GM21381 (cell line): ENCODE data around the gene PRUNE2.
"Not testable (repeated sequence)": the region's sequence is repeated elsewhere in the genome, so short reads cannot be mapped to it uniquely, and the experiment has no call there.

Experiments used
- ATAC-seq: cut with Tn5 transposase; IDR thresholded peaks from one replicate; pipeline ENCODE4 v1.9.1; 2021; ENCODE audit warnings: mild to moderate bottlenecking, moderate library complexity; ENCODE audit not compliant: unreplicated experiment

The PRUNE2 gene

DNA sequence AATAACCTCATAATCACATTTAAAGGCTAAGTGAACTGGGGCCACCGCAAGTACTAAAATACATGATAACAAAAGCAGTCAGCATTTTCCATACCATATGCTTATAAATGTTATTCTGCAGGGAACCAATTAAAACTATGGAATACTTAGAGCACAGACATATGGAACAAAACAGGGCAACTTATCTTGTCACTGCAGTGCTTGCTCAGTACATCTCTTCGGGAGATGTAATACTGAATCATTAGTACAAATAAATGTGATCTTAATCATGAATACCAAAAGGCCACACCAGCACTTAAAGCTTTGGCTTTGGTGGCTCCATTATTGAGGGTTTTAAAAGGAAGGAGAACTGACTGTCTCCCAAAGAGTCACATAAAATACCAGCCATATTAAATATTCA lies 32.1 kb downstream of the PRUNE2 start:
- no peak for ATAC-seq

DNA sequence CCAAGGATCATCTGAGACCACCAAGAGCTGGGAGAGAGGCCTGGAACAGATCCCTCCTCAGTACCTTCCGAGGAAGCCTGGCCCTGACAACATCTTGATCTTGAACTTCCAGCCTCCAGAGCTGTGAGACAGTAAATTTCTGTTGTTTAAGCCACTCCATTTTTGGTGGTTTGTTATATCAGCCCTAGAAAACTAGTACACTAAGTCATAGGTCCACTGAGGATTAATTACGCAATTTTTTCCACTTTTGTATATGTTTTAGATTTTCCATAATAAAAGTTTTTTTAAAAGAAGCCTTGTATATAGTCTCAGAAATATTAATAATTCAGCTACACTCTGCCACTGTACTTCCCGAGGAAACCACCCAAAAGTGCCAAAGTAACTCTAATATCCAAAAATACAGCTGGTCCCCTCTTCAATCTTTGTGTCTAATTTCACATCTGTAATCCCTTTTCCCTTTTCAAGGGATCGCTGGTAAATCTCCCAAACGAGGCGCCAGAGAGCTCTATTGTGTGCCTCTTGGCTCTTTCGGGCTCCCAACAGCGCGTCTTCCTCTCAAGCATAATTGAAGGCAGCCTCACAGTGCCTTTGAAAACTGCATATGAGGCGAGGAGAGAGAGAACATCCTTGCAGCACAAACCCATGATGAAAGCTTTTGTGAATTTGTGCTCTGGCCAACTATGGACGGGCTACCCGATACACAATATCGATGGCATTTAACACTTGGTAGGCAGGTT lies 32.7 kb downstream of the PRUNE2 start:
- ATAC-seq, result no peak

DNA sequence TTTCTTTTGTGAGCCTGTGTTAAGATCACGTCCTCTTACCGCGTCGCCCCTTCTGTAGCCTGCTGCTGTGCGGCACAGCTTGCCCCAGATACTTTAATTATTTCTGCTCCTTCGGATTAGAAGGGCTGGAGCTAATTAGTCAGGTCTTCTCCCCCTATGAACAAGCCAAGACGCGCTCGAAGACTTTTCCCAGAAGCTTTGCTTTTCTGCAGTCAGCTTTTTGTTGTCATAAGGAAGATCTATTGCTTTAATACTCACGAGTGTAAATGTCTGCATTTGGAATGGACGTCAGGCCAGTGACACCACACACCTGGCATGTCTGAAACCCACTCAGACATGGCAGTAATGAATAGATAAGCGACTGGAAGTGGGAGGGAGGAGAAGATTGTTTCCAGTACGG lies 37.0 kb downstream of the PRUNE2 start:
- no peak for ATAC-seq

DNA sequence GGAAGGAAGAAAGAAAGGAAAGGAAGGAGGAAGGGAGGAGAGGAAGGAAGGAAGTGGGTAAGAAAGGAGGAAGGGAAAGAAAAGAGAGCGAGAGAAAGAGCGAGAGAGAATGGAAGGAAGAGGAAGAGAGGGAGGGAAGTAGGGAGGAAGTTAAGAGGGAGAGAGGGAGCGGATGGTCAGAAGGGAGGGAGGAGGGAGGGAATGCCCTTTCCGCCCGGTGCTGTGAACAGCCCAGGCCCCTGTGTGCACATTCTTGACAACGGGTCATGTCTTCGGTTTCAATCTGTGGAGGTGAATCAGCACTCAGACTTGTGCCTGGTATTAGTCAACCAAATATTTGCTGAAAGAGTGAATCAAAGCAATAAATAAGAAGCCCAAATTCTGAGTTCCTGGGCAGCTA lies 39.2 kb downstream of the PRUNE2 start:
- no peak for ATAC-seq

DNA sequence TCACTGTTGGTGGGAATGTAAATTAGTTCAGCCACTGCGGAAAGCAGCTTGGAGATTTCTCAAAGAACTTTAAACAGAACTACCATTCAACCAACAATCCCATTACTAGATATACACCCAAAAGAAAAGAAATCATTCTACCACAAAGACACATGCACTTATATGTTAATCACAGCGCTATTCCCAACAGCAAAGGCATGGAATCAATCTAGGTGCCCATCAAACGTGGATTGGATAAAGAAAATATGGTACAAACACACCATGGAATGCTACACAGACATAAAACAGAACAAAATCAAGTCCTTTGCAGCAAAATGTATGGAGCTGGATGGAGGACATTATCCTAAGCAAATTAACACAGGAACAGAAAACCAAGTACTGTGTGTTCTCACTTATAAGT lies 42.1 kb downstream of the PRUNE2 start:
- no peak for ATAC-seq

DNA sequence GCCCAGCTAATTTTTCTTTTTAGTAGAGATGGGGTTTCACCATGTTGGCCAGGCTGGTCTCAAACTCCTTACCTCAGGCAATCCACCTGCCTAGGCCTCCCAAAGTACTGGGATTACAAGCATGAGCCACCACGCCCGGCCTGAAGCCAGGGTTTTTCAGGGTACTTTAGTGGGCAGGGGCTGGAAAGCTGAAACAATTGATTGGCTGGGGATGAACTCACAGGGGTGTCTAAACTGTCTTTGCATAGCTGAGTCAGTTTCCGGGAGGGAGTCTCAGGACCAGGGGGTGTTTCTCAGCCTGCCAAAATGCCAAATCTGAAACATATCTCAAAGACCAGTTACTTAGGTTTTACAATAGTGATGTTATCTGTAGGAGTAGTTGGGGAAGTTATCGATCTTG lies 46.1 kb downstream of the PRUNE2 start:
- ATAC-seq, result no peak

DNA sequence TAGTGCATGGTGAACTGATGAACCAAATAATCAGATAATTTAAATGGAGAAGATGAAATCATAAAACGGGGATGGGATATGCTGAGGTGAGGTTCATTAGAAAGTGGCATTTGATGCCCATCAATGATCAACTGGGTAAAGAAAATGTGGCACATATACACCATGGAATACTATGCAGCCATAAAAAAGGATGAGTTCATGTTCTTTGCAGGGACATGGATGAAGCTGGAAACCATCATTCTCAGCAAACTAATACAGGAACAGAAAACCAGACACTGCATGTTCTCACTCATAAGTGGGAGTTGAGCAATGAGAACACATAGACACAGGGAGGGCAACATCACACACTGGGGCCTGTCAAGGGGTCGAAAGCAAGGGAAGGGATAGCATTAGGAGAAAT lies 47.7 kb downstream of the PRUNE2 start:
- ATAC-seq, result not testable (repeated sequence)

DNA sequence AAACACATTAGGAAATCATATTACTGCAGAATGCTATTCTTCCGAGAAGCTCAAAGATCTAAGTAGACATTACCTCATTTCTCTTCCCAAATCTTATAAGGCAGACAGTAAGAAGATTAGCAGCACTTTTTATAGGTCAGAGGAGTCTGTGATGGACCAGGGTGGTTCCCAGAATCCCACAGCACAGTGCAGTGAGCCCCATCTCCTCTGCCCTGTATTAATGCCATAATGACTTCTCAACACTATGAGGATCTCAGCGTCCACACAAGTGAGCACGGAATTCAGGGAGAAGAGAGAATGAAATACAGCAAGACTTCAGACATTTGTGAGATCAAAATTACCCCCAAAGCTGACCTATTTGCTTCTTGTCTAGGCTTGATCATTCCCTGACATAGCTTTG lies 49.9 kb downstream of the PRUNE2 start:
- no peak for ATAC-seq

DNA sequence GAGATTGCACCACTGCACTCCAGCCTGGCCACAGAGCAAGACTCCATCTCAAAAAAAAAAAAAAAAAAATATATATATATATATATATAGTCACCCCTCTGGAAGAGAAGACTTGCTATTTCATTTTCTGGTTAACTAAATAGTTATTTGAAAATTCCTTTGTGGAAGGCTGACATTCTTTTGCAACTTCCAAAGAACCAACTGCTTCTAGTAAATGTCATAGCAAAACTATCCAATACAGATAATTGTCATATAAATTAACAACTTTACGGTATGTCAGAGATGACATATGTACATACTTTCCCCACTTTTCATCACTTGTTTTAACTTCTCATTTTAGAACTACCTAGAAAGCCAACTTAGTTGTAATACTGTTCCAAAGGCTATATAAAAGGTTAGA lies 50.9 kb downstream of the PRUNE2 start:
- ATAC-seq, result no peak

DNA sequence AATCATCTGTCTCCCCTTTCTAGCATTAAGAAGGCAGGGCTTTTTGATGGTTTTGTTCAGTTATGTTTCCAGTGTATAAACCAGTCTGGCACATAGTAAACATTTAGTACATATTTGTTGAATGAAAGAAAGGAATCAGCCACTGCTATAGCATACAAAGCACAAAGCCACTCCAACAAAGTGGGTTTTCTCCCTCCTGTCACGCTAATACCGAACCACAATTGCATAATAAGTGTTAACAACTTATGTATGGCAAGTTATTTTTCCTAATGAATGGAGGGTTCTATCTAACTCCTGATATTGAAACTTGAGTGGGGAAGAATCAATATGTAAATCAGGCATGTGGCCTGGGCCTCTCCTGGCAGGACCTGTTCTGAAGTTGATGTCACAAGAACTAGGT lies 53.9 kb downstream of the PRUNE2 start:
- ATAC-seq, result no peak

DNA sequence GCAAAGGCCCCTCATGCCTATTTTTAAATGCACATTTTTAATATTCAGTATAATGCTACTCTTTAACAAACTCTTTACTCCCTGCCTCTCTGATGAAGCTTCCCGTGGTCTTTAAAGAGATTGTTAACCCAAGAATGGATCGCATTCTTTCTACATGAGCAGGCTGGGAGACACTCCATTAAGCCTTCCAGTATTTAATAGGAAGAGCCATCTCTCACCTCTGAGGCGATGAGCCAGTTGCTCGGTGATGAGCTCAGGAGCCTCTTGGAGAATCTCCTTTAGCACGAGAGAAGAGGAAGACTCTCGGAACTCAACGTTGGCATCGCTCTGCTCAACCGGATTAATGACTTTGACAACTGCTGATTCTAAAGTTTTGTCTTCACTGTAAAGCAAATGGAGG lies 59.6 kb downstream of the PRUNE2 start:
- no peak for ATAC-seq

DNA sequence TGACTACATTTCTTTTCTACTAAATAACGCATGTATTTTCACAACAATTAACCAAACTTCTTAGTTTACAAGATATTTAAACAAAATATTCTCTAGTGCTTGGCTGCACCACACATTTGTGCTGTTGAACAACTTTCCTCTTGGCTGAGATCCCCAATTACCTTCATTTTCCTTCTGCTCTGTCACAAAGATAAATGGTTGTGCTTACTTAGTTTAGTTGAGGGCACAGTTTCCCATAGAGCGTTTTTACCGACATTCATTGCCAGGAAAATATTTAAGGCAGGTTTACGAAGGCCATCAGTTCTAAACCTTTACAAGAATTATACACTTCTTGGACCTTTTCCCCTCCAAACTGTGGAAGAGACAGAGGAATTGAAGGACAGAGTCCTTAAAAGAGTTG lies 60.7 kb downstream of the PRUNE2 start:
- ATAC-seq, result no peak

DNA sequence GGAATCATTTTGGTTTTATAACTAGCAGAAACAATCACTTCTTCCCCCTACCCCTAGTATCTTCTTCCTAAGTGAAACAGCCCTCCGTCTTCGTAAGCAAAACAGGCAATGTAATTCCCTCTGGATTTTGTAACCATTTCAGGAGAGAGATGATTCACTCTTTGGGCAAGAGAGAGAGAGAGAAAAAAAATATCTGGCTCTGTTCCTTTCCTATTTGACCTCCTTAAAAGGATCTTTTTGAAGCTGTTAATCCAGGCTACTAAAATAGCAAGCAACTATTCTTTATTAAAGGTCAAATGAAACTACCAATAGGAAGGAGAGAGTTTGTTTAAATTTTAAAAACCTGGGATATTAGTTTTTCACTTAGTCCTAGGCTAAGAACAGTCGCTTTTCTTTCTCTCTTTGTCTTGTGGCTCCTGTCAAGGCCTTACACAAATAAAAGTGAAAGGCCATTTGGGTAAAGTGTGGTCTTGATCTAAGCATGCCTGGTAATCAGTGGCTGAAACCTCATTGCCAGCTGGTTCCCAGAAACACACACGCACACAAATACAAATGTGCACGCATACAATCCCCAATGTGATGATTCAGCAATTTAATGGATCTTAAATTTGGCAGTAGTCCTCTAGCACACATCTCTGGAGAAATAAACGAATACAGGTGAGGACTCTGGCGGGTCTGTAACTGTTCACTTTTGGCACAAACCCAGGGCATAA lies 70.2 kb downstream of the PRUNE2 start:
- no peak for ATAC-seq

DNA sequence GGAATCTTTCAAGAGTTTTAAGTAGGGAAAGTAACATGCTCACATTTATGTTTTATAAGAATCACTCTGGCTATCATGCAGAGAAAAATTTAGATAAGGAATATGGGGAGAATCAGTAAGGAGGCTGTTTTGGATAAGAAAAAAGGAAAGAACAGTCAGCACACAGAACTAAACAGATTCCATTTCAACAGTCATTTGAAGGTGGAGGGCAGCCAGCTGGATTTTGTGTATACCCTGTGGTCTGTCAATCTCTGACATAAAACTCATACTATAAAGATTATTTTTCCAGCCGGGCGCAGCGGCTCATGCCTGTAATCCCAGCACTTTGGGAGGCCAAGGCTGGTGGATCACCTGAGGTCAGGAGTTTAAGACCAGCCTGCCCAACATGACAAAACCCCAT lies 77.5 kb downstream of the PRUNE2 start:
- no peak for ATAC-seq

DNA sequence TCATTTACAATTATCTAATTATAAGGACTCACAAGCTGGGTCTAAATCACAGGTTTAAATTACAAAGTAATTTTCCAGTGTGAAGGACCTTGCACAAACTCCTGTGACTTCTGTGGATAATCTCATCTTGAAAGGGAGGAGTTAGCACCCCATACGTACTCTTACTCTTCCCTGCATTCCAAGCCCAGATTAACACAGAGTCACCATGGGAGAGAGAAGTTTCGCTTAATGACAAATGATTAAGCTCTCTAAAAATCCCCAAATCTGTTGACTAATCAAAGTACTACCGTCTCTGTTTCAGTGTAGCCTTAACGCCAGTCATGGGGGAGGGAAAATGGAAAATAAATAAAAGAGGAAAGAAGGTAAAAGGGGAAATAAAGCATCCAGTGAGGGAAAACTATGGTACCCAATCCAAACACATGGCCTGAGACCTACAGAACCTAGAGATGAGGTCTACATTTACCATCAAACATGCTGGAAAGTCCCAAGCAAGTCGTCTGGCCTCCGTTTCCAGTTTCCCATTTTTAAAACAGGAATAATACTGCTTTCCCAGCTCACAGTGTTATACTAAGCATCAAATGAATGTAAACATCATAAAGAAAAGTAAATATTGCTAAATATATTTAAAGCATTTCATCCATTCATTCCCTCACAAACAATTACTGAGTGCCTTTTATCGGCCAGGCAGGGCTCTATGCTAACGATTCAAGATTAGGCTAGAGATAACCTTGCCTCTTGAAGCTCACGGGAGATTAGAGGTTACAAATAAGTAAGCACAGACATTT lies 78.4 kb downstream of the PRUNE2 start:
- no peak for ATAC-seq

DNA sequence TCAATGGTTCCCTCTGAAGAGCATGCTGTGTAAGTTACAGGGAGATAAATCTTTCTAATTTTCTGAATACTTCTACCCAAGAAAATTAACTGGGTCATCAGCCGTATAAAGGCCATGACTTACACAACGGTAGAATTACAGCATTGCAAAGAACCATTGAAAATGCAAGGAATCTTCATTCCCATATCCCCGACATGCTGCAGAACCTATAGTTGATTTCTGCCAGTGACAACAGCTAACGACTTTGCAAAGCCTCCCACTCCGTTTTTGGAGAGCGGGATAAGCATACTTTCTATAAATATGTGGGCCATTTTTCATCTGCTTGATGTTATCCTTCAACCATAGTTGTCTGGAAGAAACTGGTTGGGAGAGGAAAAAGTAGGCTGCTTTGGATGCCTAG lies 85.5 kb downstream of the PRUNE2 start:
- no peak for ATAC-seq

DNA sequence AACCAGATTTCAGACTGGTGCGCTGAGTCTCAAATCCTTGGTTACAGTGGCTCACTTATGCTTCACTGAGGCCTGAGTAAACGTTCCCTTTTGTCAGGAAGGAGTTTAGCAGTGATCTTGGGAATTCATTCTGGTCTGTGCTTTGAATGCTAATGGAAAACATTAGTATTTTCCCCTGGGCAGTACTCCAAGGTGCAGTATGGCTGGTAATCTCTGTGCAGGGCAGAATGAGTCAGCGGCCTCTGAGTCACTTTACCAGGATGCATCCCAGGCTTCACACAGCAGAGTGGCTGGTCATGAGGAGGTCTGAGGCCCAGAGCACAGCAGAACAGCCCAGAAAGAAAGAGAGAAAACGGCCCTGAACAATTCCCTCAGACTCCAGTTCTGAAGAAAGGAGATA lies 87.6 kb downstream of the PRUNE2 start:
- ATAC-seq, result no peak

DNA sequence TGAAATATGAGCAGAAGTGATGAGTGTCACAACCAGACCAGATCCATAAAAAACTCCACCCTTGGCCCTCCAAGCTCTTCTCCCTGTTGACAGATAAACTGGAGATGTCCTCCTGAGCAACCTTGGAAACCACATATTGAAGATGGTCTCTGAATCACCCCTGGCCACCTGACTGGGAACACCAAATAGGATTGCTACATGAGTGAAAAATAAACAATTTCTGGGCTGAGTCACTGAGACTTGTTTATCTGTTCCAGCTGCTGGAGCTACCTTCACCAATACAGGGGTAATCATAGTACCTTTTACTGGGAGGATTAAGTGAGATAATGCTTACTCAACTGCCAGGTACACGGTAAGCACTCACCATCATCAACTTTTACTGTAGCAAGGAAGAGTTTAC lies 88.4 kb downstream of the PRUNE2 start:
- ATAC-seq, result no peak

DNA sequence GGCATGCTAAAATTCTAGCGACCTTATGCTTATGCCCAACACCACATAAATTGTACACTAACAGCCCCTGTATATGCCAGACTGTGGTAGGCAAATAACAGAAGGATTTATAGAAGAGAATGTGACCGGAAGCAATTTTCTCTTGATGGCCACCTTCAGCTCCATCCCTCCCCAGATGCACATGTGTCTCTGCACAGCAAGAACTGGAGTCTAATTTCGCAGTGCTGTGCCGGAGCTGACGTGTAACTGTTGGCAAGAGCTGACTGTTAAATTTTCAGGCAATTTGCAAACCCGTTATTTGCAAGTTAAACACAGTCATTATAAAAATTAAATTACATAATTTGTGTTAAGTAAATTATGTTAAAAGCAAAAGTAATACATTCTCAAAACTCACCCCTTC lies 93.3 kb downstream of the PRUNE2 start:
- no peak for ATAC-seq

DNA sequence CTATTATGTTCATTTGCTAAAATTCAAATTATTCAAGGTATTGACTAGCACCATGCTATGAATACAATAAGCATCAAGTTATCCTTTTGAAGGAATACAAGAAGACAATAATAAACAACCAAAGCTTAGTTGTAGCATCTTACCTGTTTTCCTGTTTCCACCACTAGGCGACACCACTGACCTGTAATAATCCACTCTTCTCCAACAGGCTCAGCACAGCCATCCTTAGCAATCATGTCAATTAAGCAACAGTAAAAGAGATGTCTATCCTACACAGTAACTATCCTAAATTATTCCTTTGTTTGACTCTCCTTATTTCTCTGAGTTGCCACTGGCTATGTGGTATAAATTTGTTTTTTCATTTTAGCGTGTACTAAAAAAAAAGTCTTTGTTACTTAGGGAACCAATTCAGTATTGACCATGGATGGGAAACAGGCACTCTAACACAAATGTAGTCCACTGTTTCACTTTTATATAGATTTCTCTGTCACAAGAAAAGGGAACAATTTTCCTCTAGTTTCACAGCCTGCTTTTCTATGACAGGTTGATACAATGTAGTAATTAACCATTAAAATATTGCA lies 95.4 kb downstream of the PRUNE2 start:
- peak; percentile 66 for ATAC-seq

DNA sequence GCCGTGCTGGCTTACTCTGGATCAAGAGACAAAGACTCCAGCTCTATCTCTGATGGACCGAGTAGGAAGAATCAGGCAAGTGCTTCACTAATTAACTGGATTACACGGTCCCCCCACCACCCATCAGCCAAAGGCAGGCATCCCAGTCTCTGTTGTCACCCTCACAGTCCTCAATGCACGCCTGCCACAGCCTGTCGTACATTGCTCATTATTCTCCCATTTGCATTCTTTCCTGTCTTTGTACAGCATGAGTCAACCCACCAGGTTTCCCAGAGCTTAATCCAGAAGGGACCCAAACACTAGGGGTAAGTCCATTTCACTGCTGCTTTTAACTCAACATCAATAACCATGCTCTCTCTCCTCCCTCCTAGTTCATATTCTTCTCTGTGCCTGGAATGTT lies 97.3 kb downstream of the PRUNE2 start:
- no peak for ATAC-seq

DNA sequence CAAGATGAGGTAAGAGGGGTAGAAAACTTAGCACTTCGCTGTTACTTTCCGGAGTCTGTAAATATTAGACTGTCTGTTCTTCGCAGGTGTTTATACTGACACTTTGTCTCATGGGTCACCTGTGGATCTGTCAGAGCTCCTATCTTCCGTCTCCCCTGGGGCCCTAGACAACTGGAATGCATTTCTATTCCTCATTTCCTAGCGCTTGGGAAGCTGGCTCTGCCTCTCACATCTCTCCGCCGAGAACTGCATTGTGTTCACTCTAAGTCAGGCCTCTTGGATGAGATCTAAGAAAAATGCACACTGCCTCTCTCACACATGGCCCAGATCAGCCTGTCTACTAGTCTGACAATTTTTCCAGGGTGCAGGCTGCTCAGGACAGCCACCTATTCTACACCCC lies 102.2 kb downstream of the PRUNE2 start:
- no peak for ATAC-seq
